ENCODE results near the gene MRGPRD.

- no peak for TF ChIP-seq POLR2A (IDR thresholded peaks at IDR 0.05)
- TF ChIP-seq, protein P1, sequence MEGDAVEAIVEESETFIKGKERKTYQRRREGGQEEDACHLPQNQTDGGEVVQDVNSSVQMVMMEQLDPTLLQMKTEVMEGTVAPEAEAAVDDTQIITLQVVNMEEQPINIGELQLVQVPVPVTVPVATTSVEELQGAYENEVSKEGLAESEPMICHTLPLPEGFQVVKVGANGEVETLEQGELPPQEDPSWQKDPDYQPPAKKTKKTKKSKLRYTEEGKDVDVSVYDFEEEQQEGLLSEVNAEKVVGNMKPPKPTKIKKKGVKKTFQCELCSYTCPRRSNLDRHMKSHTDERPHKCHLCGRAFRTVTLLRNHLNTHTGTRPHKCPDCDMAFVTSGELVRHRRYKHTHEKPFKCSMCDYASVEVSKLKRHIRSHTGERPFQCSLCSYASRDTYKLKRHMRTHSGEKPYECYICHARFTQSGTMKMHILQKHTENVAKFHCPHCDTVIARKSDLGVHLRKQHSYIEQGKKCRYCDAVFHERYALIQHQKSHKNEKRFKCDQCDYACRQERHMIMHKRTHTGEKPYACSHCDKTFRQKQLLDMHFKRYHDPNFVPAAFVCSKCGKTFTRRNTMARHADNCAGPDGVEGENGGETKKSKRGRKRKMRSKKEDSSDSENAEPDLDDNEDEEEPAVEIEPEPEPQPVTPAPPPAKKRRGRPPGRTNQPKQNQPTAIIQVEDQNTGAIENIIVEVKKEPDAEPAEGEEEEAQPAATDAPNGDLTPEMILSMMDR (IDR thresholded peaks at IDR 0.05): no peak
- TF ChIP-seq EP300 (IDR thresholded peaks at IDR 0.05): no peak
- TF ChIP-seq POLR2AphosphoS5 (IDR thresholded peaks at IDR 0.05): no peak
Observed at GRCh38 chr11:68994161-68994893, 13.5 kb upstream of the MRGPRD start.

Measured in suprapubic skin (tissue), 4 donors.